Measurements from ENCODE around the gene HCFC1R1.

DNA sequence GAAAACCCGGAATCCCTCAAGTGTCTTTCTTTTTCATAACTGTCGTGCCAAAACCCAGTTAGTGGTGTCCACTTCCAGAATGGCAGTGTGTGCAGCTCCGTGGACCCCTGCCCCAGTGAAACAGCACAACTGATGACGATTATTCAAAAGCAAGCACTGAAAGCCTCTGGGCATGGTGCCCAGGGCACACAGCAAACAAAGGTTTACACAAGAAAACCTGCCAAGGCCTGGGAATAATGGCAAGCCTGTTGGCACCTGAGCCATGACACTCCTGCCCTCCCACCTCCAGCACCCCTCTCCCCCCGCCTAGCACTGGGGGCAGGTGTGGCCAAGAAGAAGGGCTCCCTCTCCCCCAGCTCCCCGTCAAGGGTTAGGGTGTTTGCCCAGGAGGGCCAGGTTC is 46.3 kb downstream of the HCFC1R1 start:
- TF ChIP-seq, protein P1, sequence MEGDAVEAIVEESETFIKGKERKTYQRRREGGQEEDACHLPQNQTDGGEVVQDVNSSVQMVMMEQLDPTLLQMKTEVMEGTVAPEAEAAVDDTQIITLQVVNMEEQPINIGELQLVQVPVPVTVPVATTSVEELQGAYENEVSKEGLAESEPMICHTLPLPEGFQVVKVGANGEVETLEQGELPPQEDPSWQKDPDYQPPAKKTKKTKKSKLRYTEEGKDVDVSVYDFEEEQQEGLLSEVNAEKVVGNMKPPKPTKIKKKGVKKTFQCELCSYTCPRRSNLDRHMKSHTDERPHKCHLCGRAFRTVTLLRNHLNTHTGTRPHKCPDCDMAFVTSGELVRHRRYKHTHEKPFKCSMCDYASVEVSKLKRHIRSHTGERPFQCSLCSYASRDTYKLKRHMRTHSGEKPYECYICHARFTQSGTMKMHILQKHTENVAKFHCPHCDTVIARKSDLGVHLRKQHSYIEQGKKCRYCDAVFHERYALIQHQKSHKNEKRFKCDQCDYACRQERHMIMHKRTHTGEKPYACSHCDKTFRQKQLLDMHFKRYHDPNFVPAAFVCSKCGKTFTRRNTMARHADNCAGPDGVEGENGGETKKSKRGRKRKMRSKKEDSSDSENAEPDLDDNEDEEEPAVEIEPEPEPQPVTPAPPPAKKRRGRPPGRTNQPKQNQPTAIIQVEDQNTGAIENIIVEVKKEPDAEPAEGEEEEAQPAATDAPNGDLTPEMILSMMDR (conservative IDR thresholded peaks at IDR 0.05) = no peak
- TF ChIP-seq ZFX (IDR thresholded peaks at IDR 0.05) = no peak

Measured in C4-2B (cell line).